Mesenchymal stem cell (in vitro differentiated cells and primary cell): ENCODE results near the gene RFC5.
"Not testable (repeated sequence)": the region's sequence is repeated elsewhere in the genome, so short reads cannot be mapped to it uniquely, and the experiment has no call there.

Experiments used
- DNase-seq: peaks from one replicate; pipeline ENCODE4 v3.0.0-alpha.2; 2013
- H2AFZ ChIP-seq: one replicate; pipeline ENCODE4 v1.6.1; 2013; ENCODE audit warnings: low read depth, mild to moderate bottlenecking, control low read depth, inconsistent platforms, low read length, moderate library complexity
- H2AK5ac ChIP-seq: 2 replicates; pipeline ENCODE4 v1.6.1; 2013; ENCODE audit warnings: low read length, moderate library complexity, mild to moderate bottlenecking, inconsistent platforms; ENCODE audit not compliant: severe bottlenecking
- H2BK120ac ChIP-seq: one replicate; pipeline ENCODE4 v1.6.1; 2013; ENCODE audit warnings: low read depth, mild to moderate bottlenecking, inconsistent platforms, low read length, moderate library complexity
- H2BK12ac ChIP-seq, 2 experiments: one replicate each; pipeline ENCODE4 v1.6.1; 2013; ENCODE audit warnings: inconsistent platforms in 2 of 2, low read length in 2 of 2, mild to moderate bottlenecking in 2 of 2, moderate library complexity in 2 of 2, control low read depth in 1 of 2
- H2BK15ac ChIP-seq: one replicate; pipeline ENCODE4 v1.6.1; 2013; ENCODE audit warnings: mild to moderate bottlenecking, low read depth, inconsistent platforms; ENCODE audit not compliant: poor library complexity, severe bottlenecking
- H2BK5ac ChIP-seq: 2 replicates; pipeline ENCODE4 v1.6.1; 2013; ENCODE audit warnings: low read depth, mild to moderate bottlenecking, low read length, control low read depth, inconsistent platforms; ENCODE audit not compliant: poor library complexity, severe bottlenecking
- H3K14ac ChIP-seq, 2 experiments: one replicate each; pipeline ENCODE4 v1.6.1; 2013; ENCODE audit warnings: inconsistent platforms in 2 of 2, low read length in 2 of 2, control low read depth in 1 of 2, mild to moderate bottlenecking in 1 of 2, moderate library complexity in 1 of 2
- H3K18ac ChIP-seq, 2 experiments: one replicate each; pipeline ENCODE4 v1.6.1; 2013; ENCODE audit warnings: inconsistent platforms in 2 of 2, low read length in 2 of 2, control low read depth in 1 of 2, low read depth in 1 of 2, mild to moderate bottlenecking in 1 of 2
- H3K23ac ChIP-seq, 2 experiments: one replicate each; pipeline ENCODE4 v1.6.1; 2013; ENCODE audit warnings: inconsistent platforms in 2 of 2, low read length in 2 of 2, mild to moderate bottlenecking in 2 of 2, moderate library complexity in 2 of 2, control low read depth in 1 of 2
- H3K27ac ChIP-seq: 2 replicates; pipeline ENCODE4 v1.5.1; 2013; ENCODE audit warnings: mild to moderate bottlenecking, moderate library complexity, low read length, control low read depth, inconsistent platforms; ENCODE audit not compliant: poor library complexity, severe bottlenecking
- H3K27me3 ChIP-seq, 2 experiments: 2 replicates each; pipeline versions ENCODE4 v1.6.1 to v1.7.0; 2013; ENCODE audit warnings: low read length in 2 of 2, mild to moderate bottlenecking in 2 of 2, moderate library complexity in 2 of 2, control low read depth in 1 of 2, inconsistent platforms in 1 of 2; ENCODE audit not compliant: control insufficient read depth in 1 of 2, insufficient read depth in 1 of 2
- H3K36me3 ChIP-seq, 2 experiments: 2 replicates each; pipeline versions ENCODE4 v1.6.1 to v1.7.0; 2013; ENCODE audit warnings: low read length in 2 of 2, control low read depth in 1 of 2, inconsistent platforms in 1 of 2, low read depth in 1 of 2, mild to moderate bottlenecking in 1 of 2; ENCODE audit not compliant: insufficient read depth in 2 of 2, control insufficient read depth in 1 of 2
- H3K4ac ChIP-seq, 2 experiments: one replicate each; pipeline ENCODE4 v1.6.1; 2013; ENCODE audit warnings: inconsistent platforms in 2 of 2, low read length in 2 of 2, mild to moderate bottlenecking in 2 of 2, moderate library complexity in 2 of 2, control low read depth in 1 of 2, low read depth in 1 of 2
- H3K4me1 ChIP-seq: 2 replicates; pipeline ENCODE4 v1.6.1; 2013; ENCODE audit warnings: low read depth, low read length, control low read depth; ENCODE audit not compliant: control insufficient read depth, insufficient read depth
- H3K4me2 ChIP-seq: 2 replicates; pipeline ENCODE4 v1.6.1; 2013; ENCODE audit warnings: low read length, mild to moderate bottlenecking, inconsistent platforms; ENCODE audit not compliant: poor library complexity, severe bottlenecking
- H3K4me3 ChIP-seq, 2 experiments: 2 replicates each; pipeline versions ENCODE4 v1.5.1 to v1.7.0; 2013; ENCODE audit warnings: low read length in 2 of 2, mild to moderate bottlenecking in 2 of 2, control low read depth in 1 of 2, low read depth in 1 of 2; ENCODE audit not compliant: insufficient read depth in 1 of 2
- H3K79me1 ChIP-seq: replicated peaks from 2 replicates; pipeline ENCODE4 v1.6.1; 2013; ENCODE audit warnings: mild to moderate bottlenecking, control low read depth, low read length, inconsistent platforms; ENCODE audit not compliant: poor library complexity, severe bottlenecking
- H3K9ac ChIP-seq: 2 replicates; pipeline ENCODE4 v1.7.0; 2013; ENCODE audit warnings: mild to moderate bottlenecking, low read length, moderate library complexity
- H3K9me3 ChIP-seq: 2 replicates; pipeline ENCODE4 v1.7.0; 2013; ENCODE audit warnings: mild to moderate bottlenecking, low read length; ENCODE audit not compliant: control insufficient read depth
- H4K8ac ChIP-seq: one replicate; pipeline ENCODE4 v1.6.1; 2013; ENCODE audit warnings: inconsistent platforms, mild to moderate bottlenecking, low read length, moderate library complexity
- H4K91ac ChIP-seq: one replicate; pipeline ENCODE4 v1.6.1; 2013; ENCODE audit warnings: mild to moderate bottlenecking, low read length, inconsistent platforms
- whole genome bisulfite sequencing: methylation state at CpG from one replicate; pipeline ENCODE4 v1.1.7; 2013; ENCODE audit warnings: mixed read lengths; 5-methylcytosine and 5-hydroxymethylcytosine counted together

RFC5 gene

DNA sequence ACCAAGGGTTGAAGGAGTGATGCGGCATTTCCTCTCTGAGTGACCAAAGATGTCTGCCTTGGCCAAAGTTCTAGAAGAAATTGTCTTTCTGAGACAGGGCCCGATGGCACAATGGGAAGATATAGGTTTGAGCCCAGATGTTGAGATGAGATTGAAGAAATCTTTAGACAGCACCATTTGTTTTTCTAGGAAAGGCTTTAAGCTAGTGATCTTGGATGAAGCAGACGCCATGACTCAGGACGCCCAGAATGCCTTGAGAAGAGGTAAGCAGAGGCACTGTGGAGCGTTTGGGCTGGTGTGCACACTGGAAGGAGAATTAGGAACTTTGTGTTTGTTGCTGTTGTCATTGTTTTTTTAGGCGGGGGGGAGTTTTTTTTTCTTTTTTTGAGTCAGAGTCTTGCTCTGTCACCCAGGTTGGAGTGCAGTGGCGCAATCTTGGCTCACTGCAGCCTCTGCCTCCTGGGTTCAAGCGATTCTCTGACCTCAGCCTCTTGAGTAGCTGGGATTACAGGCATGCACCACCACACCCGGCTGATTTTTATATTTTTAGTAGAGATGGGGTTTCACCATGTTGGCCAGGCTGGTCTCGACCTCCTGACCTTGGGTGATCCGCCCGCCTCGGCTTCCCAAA lies 5.7 kb downstream of the RFC5 start:
- H3K4me3 ChIP-seq, DNase-seq, H4K91ac ChIP-seq, H3K4ac ChIP-seq, H2BK5ac ChIP-seq, H2BK120ac ChIP-seq, H4K8ac ChIP-seq, H3K27me3 ChIP-seq, H3K23ac ChIP-seq, H3K14ac ChIP-seq, H2AFZ ChIP-seq, H3K9ac ChIP-seq, H2AK5ac ChIP-seq, H3K18ac ChIP-seq, H2BK15ac ChIP-seq, H3K9me3 ChIP-seq, H2BK12ac ChIP-seq, H3K27ac ChIP-seq, H3K4me2 ChIP-seq, H3K4me1 ChIP-seq: not testable (repeated sequence)
- Histone ChIP-seq H3K79me1 (peaks cover 20% of the 10 kb centered on the region), H3K36me3 (peaks cover 29 to 56% of the 10 kb centered on the region in 2 experiments)
- over 99% methylated on average over 13 of the region's 13 CpGs for WGBS

DNA sequence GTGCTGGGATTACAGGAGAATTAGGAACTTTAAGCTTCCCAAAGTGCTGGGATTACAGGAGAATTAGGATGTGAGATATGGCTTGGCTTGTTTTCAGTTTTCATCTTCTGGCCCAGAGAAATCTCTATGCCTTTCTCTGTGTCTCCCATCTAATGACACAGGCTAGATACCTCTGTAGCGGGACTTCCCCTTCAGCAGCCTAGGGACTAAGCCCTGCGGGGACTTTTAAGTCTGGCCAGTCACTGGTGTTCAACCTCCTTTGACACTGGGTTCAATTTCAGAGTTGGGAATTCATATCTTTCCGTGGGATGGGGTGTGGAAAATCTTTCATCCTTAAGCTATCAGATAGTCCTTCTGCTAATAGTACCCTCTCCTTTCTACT lies 6.2 kb downstream of the RFC5 start:
- Histone ChIP-seq H2BK12ac (no peak overlapping the region), H2BK15ac (no peak overlapping the region), H3K79me1 (peaks cover 16% of the 10 kb centered on the region), H3K9me3 (no peaks in the 10 kb centered on the region), H4K91ac (no peak overlapping the region), H2AFZ (no peak overlapping the region), H3K4me2 (no peak overlapping the region), H4K8ac (no peak overlapping the region), H3K36me3 (peaks cover 31 to 59% of the 10 kb centered on the region in 2 experiments), H3K27ac (no peak overlapping the region), H3K27me3 (no peaks in the 10 kb centered on the region), H3K4me3 (no peak overlapping the region), H3K18ac (no peak overlapping the region), H3K23ac (no peak overlapping the region), H3K4me1 (no peaks in the 10 kb centered on the region), H3K14ac (no peak overlapping the region), H2AK5ac (no peak overlapping the region), H3K4ac (no peak overlapping the region), H2BK120ac (no peak overlapping the region), H2BK5ac (no peak overlapping the region), H3K9ac (no peak overlapping the region)
- WGBS: 93% methylated on average over 2 of the region's 3 CpGs
- no peak for DNase-seq

DNA sequence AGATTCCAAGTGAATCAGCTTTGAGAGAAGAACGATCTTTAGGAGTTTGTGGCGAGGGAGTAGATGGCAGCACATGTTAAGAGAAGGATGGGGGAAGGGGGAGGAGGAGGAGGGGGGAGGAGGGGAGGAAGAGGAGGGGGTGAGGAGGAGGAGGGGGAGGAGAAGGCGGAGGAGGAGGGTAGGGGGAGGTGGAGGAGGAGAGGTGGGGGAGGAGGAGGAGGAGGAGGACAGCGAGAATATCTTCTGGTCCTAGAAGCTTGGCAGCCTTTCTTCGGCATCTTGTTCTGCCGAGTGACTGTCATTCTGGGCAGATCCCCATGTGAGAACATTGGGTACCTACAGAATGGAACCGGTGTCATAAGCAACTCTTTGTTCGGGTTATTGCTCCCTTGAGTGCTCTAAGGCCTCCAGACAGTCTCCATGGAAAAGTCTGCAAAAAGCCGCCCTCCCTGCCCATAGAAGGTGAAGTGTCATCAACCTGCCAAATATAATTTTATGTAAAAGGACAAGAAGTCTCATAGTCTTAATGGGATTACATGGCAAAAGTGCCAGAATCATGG lies 6.9 kb downstream of the RFC5 start:
- no peak overlapping the region for H3K4me3 ChIP-seq
- H2AFZ ChIP-seq: no peak overlapping the region
- no peak overlapping the region for H3K14ac ChIP-seq
- H2BK15ac ChIP-seq: no peak overlapping the region
- H2AK5ac ChIP-seq: no peak overlapping the region
- no peak overlapping the region for H3K27ac ChIP-seq
- no peak overlapping the region for H2BK12ac ChIP-seq
- peaks cover 31 to 62% of the 10 kb centered on the region in 2 experiments for H3K36me3 ChIP-seq
- no peak overlapping the region for H3K4ac ChIP-seq
- no peak overlapping the region for H2BK120ac ChIP-seq
- no peak overlapping the region for H3K18ac ChIP-seq
- no peaks in the 10 kb centered on the region for H3K4me1 ChIP-seq
- WGBS: 92% methylated on average over 6 of the region's 9 CpGs
- H3K79me1 ChIP-seq: peaks cover 11% of the 10 kb centered on the region
- DNase-seq: no peak
- H2BK5ac ChIP-seq: no peak overlapping the region
- no peaks in the 10 kb centered on the region for H3K9me3 ChIP-seq
- H4K8ac ChIP-seq: no peak overlapping the region
- no peaks in the 10 kb centered on the region for H3K27me3 ChIP-seq
- H3K9ac ChIP-seq: no peak overlapping the region
- H4K91ac ChIP-seq: no peak overlapping the region
- H3K4me2 ChIP-seq: no peak overlapping the region
- H3K23ac ChIP-seq: no peak overlapping the region

DNA sequence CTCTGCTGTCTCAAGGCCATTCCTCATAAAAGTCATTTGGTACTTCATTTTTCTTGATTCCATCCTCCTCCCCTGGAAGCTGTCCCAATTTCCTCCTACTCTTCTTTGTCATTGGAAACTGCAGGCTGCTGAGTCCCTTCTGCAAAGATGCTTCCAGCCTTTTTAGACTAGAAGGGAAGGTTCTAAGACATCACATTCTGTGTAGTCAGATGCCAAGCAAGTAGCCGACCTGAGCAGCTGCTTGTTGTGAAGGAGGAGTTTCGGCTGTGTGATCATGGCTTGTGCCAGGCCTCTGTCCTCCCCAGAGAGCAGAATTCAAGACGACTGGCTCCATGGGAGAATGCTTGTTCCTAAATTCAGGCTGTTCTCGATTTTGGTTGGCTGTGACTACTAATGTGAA lies 8.7 kb downstream of the RFC5 start:
- H2BK12ac ChIP-seq: no peak overlapping the region

More for the DNA sequence above, 8.7 kb downstream of the RFC5 start:
- H3K9me3 ChIP-seq: no peaks in the 10 kb centered on the region
- H3K9ac ChIP-seq: no peak overlapping the region
- no peak overlapping the region for H3K4ac ChIP-seq
- H2BK120ac ChIP-seq: no peak overlapping the region
- no peak overlapping the region for H3K4me2 ChIP-seq
- H3K18ac ChIP-seq: no peak overlapping the region
- H4K91ac ChIP-seq: no peak overlapping the region
- WGBS: 88% methylated on average over 4 of the region's 4 CpGs
- no peak overlapping the region for H2BK5ac ChIP-seq
- H2AK5ac ChIP-seq: no peak overlapping the region
- no peak overlapping the region for H3K27ac ChIP-seq
- H2BK15ac ChIP-seq: no peak overlapping the region
- no peak overlapping the region for H2AFZ ChIP-seq
- DNase-seq: no peak
- no peak overlapping the region for H3K4me3 ChIP-seq
- peaks cover 8% of the 10 kb centered on the region for H3K79me1 ChIP-seq
- H4K8ac ChIP-seq: no peak overlapping the region
- H3K14ac ChIP-seq: no peak overlapping the region
- H3K27me3 ChIP-seq: no peaks in the 10 kb centered on the region
- H3K23ac ChIP-seq: no peak overlapping the region
- H3K4me1 ChIP-seq: no peaks in the 10 kb centered on the region
- H3K36me3 ChIP-seq: peaks cover 34 to 67% of the 10 kb centered on the region in 2 experiments
